SK-N-MC (cell line): ENCODE results near the gene SOD3.

Experiments
- DNase-seq: peaks from one replicate; pipeline ENCODE4 v3.0.0-alpha.2; 2011; ENCODE audit warnings: low read depth, low spot score
- H3K27ac ChIP-seq: fragments of 200-600 bp; sonication (generic); 2 replicates; pipeline ENCODE4 v1.5.1; 2016; ENCODE audit warnings: mixed run types
- H3K36me3 ChIP-seq: fragments of 200-600 bp; sonication (generic); 2 replicates; pipeline ENCODE4 v1.6.1; 2017; ENCODE audit warnings: antibody characterized with exemption, low read length, mixed read lengths; ENCODE audit not compliant: insufficient read depth
- H3K4me3 ChIP-seq: fragments of 200-600 bp; sonication (generic); 2 replicates; pipeline ENCODE4 v1.5.1; 2016
- H3K9ac ChIP-seq: fragments of 200-600 bp; sonication (generic); 2 replicates; pipeline ENCODE4 v1.8.0; 2017; ENCODE audit warnings: mixed run types, mixed read lengths; ENCODE audit not compliant: insufficient read length
- H3K9me3 ChIP-seq: fragments of 200-600 bp; sonication (generic); 2 replicates; pipeline ENCODE4 v1.6.1; 2017; ENCODE audit warnings: low read depth, mild to moderate bottlenecking, antibody characterized with exemption, low read length, moderate library complexity, mixed read lengths
- EZH2 ChIP-seq: fragments of 200-600 bp; sonication (generic); IDR thresholded peaks from one replicate; pipeline ENCODE4 v1.6.1; 2017; ENCODE audit warnings: antibody characterized with exemption
- FOXP2 ChIP-seq: optimal IDR thresholded peaks from 2 replicates; pipeline ENCODE3; 2011; ENCODE audit warnings: mild to moderate bottlenecking, moderate library complexity; ENCODE audit not compliant: insufficient read depth; ENCODE audit errors: extremely low read length, control extremely low read depth
- POLR2AphosphoS5 ChIP-seq: IDR thresholded peaks from 2 replicates; pipeline ENCODE4 v1.6.1; 2012; ENCODE audit warnings: mild to moderate bottlenecking, low read depth, low read length, borderline replicate concordance

Gene SOD3

GRCh38 chr4:24802648-24803047 is 7.3 kb downstream of the SOD3 start:
- H3K9ac ChIP-seq = no peak overlapping the region
- H3K36me3 ChIP-seq = no peaks in the 10 kb centered on the region
- DNase-seq = no peak
- no peaks in the 10 kb centered on the region for H3K9me3 ChIP-seq
- no peak overlapping the region for H3K4me3 ChIP-seq
- no peak overlapping the region for H3K27ac ChIP-seq
- TF ChIP-seq POLR2AphosphoS5 = no peak
- no peak for TF ChIP-seq FOXP2
- no peak for TF ChIP-seq EZH2

GRCh38 chr4:24805067-24805466 is 9.7 kb downstream of the SOD3 start:
- H3K9ac ChIP-seq = no peak overlapping the region
- H3K27ac ChIP-seq = no peak overlapping the region
- no peaks in the 10 kb centered on the region for H3K9me3 ChIP-seq
- no peak for DNase-seq
- H3K4me3 ChIP-seq = no peak overlapping the region
- TF ChIP-seq EZH2 (no peak), FOXP2 (no peak), POLR2AphosphoS5 (no peak)
- H3K36me3 ChIP-seq = no peaks in the 10 kb centered on the region

- Histone ChIP-seq H3K9me3 (no peaks in the 10 kb centered on the region), H3K4me3 (no peak overlapping the region), H3K36me3 (no peaks in the 10 kb centered on the region), H3K27ac (no peak overlapping the region), H3K9ac (no peak overlapping the region)
- no peak for TF ChIP-seq FOXP2
- no peak for TF ChIP-seq EZH2
- TF ChIP-seq POLR2AphosphoS5 = no peak
- no peak for DNase-seq
Observed at GRCh38 chr4:24805566-24805965, 10.2 kb downstream of the SOD3 start.

- H3K4me3 ChIP-seq = no peak overlapping the region
- no peak for DNase-seq
- H3K36me3 ChIP-seq = no peaks in the 10 kb centered on the region
- H3K9me3 ChIP-seq = no peaks in the 10 kb centered on the region
- TF ChIP-seq FOXP2 = no peak
- no peak for TF ChIP-seq POLR2AphosphoS5
- no peak for TF ChIP-seq EZH2
- H3K9ac ChIP-seq = no peak overlapping the region
- no peak overlapping the region for H3K27ac ChIP-seq
Observed at GRCh38 chr4:24806206-24806990, 11.0 kb downstream of the SOD3 start.

GRCh38 chr4:24807611-24808010 is 12.2 kb downstream of the SOD3 start:
- no peaks in the 10 kb centered on the region for H3K9me3 ChIP-seq

GRCh38 chr4:24808261-24808660 is 12.9 kb downstream of the SOD3 start:
- H3K4me3 ChIP-seq = no peak overlapping the region
- H3K9me3 ChIP-seq = no peaks in the 10 kb centered on the region
- H3K27ac ChIP-seq = no peak overlapping the region
- TF ChIP-seq FOXP2 = no peak
- no peak for TF ChIP-seq POLR2AphosphoS5
- no peak for TF ChIP-seq EZH2
- no peak for DNase-seq
- no peaks in the 10 kb centered on the region for H3K36me3 ChIP-seq
- H3K9ac ChIP-seq = no peak overlapping the region

More at GRCh38 chr4:24807611-24808010, 12.2 kb downstream of the SOD3 start:
- Histone ChIP-seq H3K4me3 (no peak overlapping the region), H3K36me3 (no peaks in the 10 kb centered on the region), H3K27ac (no peak overlapping the region), H3K9ac (no peak overlapping the region)
- TF ChIP-seq EZH2 (no peak), FOXP2 (no peak), POLR2AphosphoS5 (no peak)
- no peak for DNase-seq

GRCh38 chr4:24808955-24809354 is 13.6 kb downstream of the SOD3 start:
- Histone ChIP-seq H3K27ac (no peak overlapping the region), H3K9me3 (no peaks in the 10 kb centered on the region), H3K9ac (no peak overlapping the region), H3K36me3 (no peaks in the 10 kb centered on the region), H3K4me3 (no peak overlapping the region)
- no peak for DNase-seq
- no peak for TF ChIP-seq POLR2AphosphoS5

GRCh38 chr4:24809376-24809775 is 14.0 kb downstream of the SOD3 start:
- H3K27ac ChIP-seq = no peak overlapping the region
- no peak for DNase-seq
- no peaks in the 10 kb centered on the region for H3K9me3 ChIP-seq
- H3K9ac ChIP-seq = no peak overlapping the region
- TF ChIP-seq POLR2AphosphoS5 = no peak
- no peak overlapping the region for H3K4me3 ChIP-seq
- no peaks in the 10 kb centered on the region for H3K36me3 ChIP-seq

GRCh38 chr4:24809815-24810405 is 14.5 kb downstream of the SOD3 start:
- no peak overlapping the region for H3K27ac ChIP-seq
- H3K4me3 ChIP-seq = no peak overlapping the region
- H3K36me3 ChIP-seq = no peaks in the 10 kb centered on the region
- no peak for TF ChIP-seq POLR2AphosphoS5
- TF ChIP-seq EZH2 = no peak
- TF ChIP-seq FOXP2 = no peak
- no peaks in the 10 kb centered on the region for H3K9me3 ChIP-seq
- DNase-seq = no peak
- H3K9ac ChIP-seq = no peak overlapping the region
